Glomerular visceral epithelial cell (primary cell): ENCODE results near the gene NAT9.
A peak's percentile ranks its signal among the peaks of the same experiment; 100 is the strongest.

ENCODE experiments used
- DNase-seq: peaks from one replicate; pipeline ENCODE4 v3.0.0-alpha.2; 2016; ENCODE audit errors: extremely low spot score

Gene NAT9

DNA sequence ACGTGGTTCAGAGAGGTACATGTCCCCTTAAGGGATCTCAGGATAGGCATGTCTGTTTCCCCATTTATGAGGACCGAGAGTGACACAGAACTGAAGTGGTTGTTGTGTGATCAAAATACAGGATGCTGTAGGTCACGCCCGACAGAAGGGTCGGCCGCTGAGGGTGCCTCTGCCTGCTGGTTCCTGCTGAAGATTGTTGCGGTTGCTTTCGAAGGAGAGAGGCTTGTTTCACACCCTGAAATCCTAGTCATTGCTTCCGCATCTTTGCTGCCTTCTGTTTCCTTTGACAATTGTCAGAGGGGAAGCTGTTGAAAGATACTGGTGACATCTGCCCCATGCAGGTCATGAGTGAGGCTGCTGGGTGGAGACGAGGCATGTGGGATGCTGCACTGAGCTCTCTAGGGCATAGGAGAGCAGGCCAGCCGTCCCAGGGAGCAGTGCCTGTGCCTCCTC is 3.8 kb upstream of the NAT9 start:
- DNase-seq, result no peak

DNA sequence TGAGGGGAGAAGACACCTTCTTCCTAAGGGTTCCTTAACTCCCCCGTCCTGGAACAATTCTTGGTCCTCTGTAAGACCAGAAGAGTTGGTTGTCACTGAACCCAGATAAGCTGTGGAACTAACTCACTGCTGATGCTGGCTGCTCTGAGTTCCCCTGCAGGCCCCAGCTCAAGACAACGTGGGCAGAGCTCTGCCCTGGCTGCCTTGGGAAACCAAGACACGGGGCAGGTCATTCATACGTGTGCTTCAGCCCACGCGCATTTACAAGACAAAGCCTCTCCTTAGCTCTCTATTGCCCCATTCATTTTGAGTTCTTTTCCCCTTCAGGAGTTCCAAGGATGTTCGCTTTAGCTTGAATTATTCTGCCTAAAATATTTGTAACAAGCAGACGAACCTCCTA is 3.4 kb upstream of the NAT9 start:
- DNase-seq, result no peak

DNA sequence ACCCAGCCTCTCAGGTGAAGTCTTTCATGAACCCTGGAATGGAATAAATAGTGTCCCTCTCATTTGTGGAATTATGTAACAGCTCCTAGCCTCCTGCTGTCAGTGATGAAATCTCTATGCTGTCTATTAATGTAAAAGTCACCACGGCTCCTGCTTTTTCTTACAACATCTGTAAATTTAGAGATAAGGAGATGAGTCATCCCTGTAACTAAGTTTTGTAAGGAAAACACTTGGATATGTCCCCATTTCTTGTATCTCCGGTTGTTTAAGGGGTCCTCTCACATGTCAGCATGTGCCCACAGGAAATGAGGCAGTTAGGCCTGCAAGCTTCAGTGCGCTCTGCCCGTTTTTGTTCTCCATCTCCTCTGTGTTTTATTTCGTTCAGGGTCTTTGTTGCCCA is 2.8 kb upstream of the NAT9 start:
- no peak for DNase-seq

DNA sequence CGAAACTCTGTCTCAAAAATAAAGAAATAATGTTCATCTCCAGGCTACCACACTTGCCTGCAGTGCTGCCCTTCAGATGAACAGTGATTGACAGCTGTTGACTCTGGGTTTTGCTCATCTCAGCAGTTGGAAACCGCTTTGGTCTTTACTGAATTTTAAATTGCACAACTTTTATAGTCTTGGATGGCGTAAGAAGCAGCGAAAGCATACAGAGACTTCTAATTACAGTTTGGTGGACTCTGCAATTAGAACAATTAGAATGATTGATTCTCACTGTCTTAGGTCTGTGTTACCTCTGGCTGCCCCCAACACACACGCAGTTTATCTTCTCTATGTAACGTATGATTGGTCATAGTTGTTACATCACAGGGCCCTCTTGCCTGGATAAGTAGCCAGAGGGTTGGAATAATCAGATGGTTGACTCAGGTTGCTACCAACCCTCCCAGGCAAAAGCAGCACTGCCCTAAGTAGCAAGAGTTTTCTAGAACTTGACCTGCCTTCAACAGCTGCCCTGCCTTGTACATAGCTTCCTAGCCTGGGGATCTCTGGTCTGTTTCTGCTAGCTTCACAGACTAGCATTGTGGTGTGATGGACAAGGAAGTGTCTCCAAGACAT is 1.9 kb upstream of the NAT9 start:
- no peak for DNase-seq

GRCh38 chr17:74776990-74777389 is 845 bp upstream of the NAT9 start:
- no peak for DNase-seq

- DNase-seq, result no peak
Observed at GRCh38 chr17:74775409-74776043, 619 bp downstream of the NAT9 start.

GRCh38 chr17:74773871-74774286 is 2.3 kb downstream of the NAT9 start:
- peak; percentile 88 for DNase-seq

- no peak for DNase-seq
Observed at GRCh38 chr17:74773414-74773813, 2.7 kb downstream of the NAT9 start.

DNA sequence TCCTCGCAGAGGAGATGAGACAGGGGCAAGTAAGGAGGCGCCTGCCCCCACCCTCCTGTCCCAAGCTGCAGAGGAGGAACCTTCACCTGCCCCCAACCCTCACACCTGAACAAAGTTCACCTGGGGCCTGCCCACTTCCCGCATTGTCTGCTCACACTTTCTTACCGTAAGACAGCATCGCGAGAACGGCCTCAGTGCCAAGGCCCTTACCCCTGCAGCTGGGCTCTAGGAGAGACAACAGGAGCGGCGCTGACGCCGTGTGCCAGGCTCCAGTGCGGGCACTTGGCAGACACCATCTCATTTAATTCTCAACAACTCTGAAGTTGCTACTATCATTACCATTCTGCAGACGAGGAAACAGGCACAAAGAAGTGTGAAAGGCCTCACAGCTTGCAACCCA is 4.1 kb downstream of the NAT9 start:
- DNase-seq, result no peak

- no peak for DNase-seq
Observed at GRCh38 chr17:74771319-74771914, 4.7 kb downstream of the NAT9 start.

DNA sequence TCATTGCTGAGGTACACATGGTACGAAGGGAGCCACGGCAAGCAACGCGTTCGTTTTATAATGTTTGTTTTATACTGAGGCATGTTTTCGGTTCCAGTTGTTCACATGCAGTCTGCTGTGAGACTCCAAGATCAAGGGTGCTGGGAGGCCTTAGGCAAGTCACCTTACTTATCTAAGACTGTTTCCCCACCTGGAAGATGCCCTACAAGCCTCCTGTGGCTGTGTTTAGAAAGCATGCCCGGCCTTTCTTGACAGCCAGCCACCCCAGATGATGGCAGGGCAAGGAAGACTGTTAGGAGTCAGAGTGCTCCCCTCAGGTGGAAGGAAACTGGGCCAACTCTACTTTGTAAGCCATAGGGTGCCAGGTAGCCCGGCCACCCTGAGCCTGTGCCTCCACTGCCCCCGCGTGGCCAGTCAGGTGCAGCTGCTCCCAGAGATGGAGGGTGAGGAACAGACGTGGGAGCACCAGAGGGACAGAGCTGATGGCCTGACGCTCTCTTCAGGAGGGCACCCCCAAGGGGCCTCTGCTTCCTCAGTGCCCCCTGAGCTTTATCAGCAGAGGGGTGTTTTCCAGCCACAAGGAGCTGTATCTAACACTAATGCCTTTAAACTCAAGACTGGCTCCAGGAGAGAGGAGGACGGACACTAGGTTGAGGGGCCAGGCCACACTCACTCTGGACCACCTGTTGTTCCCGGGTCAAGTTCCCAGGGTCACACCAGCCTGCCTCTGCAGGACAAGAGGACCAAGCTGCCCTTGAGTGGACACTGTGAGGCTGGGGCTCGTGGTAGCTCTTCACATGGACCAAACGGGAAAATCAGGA is 5.4 kb downstream of the NAT9 start:
- peak; percentile 49 for DNase-seq

GRCh38 chr17:74769856-74770497 is 6.2 kb downstream of the NAT9 start:
- DNase-seq, result no peak

- no peak for DNase-seq
Observed at GRCh38 chr17:74769266-74769855, 6.8 kb downstream of the NAT9 start.

DNA sequence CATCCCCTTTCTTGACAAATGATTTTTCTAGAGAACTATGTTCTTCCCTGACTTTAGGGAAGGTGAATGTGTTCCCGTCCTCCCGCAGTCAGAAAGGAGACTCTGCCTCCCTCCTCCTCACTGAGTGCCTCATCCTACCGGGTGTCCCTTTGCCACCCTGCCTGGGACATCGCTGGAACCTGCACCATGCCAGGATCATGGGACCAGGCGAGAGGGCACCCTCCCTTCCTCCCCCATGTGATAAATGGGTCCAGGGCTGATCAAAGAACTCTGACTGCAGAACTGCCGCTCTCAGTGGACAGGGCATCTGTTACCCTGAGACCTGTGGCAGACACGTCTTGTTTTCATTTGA is 7.4 kb downstream of the NAT9 start:
- no peak for DNase-seq

- DNase-seq, result peak; percentile 38
Observed at GRCh38 chr17:74768069-74768762, 7.9 kb downstream of the NAT9 start.

DNA sequence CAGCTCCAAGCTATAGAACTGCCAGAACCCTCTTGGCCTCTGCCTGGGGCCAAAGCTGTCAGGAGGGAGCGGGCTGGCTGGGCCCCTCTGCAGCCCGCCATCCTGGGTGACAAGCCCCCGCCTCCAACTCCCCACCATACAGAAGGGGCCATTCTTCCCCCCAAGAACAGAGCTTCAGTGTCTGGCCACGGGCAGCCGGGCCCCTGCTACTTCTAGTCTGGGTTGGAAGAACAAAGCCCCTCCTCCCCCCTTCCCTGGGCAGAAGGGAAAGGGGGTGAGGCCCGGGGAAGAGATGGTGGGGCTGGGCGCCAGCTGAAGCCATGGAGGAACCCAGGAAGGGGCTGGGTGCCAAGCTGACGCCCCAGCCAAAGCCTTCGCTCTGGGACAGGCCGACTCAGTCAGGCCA is 9.0 kb downstream of the NAT9 start:
- no peak for DNase-seq

- no peak for DNase-seq
Observed at GRCh38 chr17:74766413-74766812, 9.7 kb downstream of the NAT9 start.

- DNase-seq, result no peak
Observed at GRCh38 chr17:74764751-74765286, 11.3 kb downstream of the NAT9 start.

DNA sequence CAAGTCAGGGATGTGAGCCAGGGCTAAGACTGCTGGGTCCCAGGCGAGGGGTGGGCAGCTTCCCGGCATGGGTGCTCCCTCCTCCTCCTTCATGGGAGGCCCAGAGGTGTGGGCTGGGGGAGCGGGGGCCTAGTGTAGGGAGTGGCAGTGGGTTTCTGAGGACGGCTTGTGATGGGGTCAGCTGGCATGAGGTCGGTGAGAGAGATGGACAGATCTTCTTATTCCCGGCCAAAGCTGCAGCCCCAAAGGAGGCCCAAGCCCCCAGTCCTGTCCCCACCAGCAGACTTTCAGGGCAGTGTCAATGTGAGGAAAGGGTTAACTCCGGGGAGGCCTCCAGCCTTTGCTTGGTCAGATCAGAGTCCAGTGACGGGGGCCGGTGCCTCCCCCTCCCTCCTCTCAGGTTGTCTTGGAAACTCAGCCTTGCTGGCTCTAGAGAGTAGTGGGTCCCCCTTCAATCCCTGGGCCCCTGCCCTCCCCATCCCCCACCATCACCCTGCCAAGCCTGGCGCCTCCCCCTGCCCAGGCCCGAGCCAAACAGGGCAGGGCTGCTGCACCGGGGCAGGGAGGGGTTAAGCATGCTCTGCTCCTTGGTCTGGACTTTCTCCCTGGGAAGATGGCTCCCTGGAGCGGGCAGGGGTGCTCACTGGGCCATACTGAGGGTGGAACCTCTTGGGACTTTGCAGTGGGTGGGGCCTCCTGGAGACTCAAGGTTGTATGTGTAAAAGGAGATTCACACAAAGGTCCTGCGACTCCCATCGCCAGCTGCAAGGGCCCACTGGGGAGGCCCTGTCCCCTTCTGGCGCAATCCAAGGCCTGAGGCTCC is 12.4 kb downstream of the NAT9 start:
- DNase-seq, result no peak

- no peak for DNase-seq
Observed at GRCh38 chr17:74761931-74762330, 14.2 kb downstream of the NAT9 start.
